HUES48 (cell line): Measurements from ENCODE around the gene CAMK1.
"Not testable (repeated sequence)": the region's sequence is repeated elsewhere in the genome, so short reads cannot be mapped to it uniquely, and the experiment has no call there.

Source experiments
- H3K27ac ChIP-seq: one replicate; pipeline ENCODE4 v1.7.0; 2013; ENCODE audit warnings: low read depth, low read length, inconsistent platforms
- H3K27me3 ChIP-seq: 2 replicates; pipeline ENCODE4 v1.6.1; 2013; ENCODE audit warnings: mild to moderate bottlenecking, low read length; ENCODE audit not compliant: control insufficient read depth, insufficient read depth
- H3K36me3 ChIP-seq: 2 replicates; pipeline ENCODE4 v1.6.1; 2013; ENCODE audit warnings: low read length; ENCODE audit not compliant: control insufficient read depth, insufficient read depth
- H3K4me1 ChIP-seq: 2 replicates; pipeline ENCODE4 v1.6.1; 2013; ENCODE audit warnings: mild to moderate bottlenecking, low read length; ENCODE audit not compliant: control insufficient read depth, insufficient read depth
- H3K4me3 ChIP-seq: 2 replicates; pipeline ENCODE4 v1.5.1; 2013; ENCODE audit warnings: mild to moderate bottlenecking, low read depth, low read length
- H3K9ac ChIP-seq: 2 replicates; pipeline ENCODE4 v1.6.1; 2013; ENCODE audit warnings: mild to moderate bottlenecking, low read depth, low read length, moderate library complexity
- H3K9me3 ChIP-seq: 2 replicates; pipeline ENCODE4 v1.6.1; 2013; ENCODE audit warnings: low read length; ENCODE audit not compliant: control insufficient read depth, insufficient read depth

Gene CAMK1

GRCh38 chr3:9781978-9782603 is 12.3 kb upstream of the CAMK1 start:
- Histone ChIP-seq H3K4me3 (no peak overlapping the region), H3K9ac (no peak overlapping the region), H3K27ac (no peak overlapping the region), H3K27me3 (no peaks in the 10 kb centered on the region), H3K4me1 (no peaks in the 10 kb centered on the region; the same call in 1 of the 2 replicates), H3K36me3 (peaks cover 64% of the 10 kb centered on the region), H3K9me3 (no peaks in the 10 kb centered on the region)

- Histone ChIP-seq H3K4me1 (no peaks in the 10 kb centered on the region; the same call in 1 of the 2 replicates), H3K27me3 (no peaks in the 10 kb centered on the region)
Measured at GRCh38 chr3:9781551-9781950, 11.8 kb upstream of the CAMK1 start.

GRCh38 chr3:9780910-9781309 is 11.2 kb upstream of the CAMK1 start:
- H3K9me3 ChIP-seq = no peaks in the 10 kb centered on the region
- no peak overlapping the region for H3K27ac ChIP-seq
- no peak overlapping the region for H3K4me3 ChIP-seq
- peaks cover 53% of the 10 kb centered on the region for H3K36me3 ChIP-seq
- H3K4me1 ChIP-seq = no peaks in the 10 kb centered on the region; the same call in 1 of the 2 replicates
- H3K27me3 ChIP-seq = no peaks in the 10 kb centered on the region
- no peak overlapping the region for H3K9ac ChIP-seq

More at GRCh38 chr3:9781551-9781950, 11.8 kb upstream of the CAMK1 start:
- H3K4me3 ChIP-seq = no peak overlapping the region
- no peak overlapping the region for H3K27ac ChIP-seq
- H3K9ac ChIP-seq = no peak overlapping the region
- H3K36me3 ChIP-seq = peaks cover 58% of the 10 kb centered on the region
- H3K9me3 ChIP-seq = no peaks in the 10 kb centered on the region

- H3K4me1 ChIP-seq = no peaks in the 10 kb centered on the region; the same call in 1 of the 2 replicates
- H3K27ac ChIP-seq = no peak overlapping the region
- H3K9me3 ChIP-seq = no peaks in the 10 kb centered on the region
- no peak overlapping the region for H3K9ac ChIP-seq
- peaks cover 49% of the 10 kb centered on the region for H3K36me3 ChIP-seq
- H3K4me3 ChIP-seq = no peak overlapping the region
- no peaks in the 10 kb centered on the region for H3K27me3 ChIP-seq
Measured at GRCh38 chr3:9780458-9780812, 10.7 kb upstream of the CAMK1 start.

- Histone ChIP-seq H3K9ac (no peak overlapping the region), H3K4me1 (no peaks in the 10 kb centered on the region; the same call in 1 of the 2 replicates), H3K36me3 (peaks cover 44% of the 10 kb centered on the region), H3K4me3 (no peak overlapping the region), H3K27ac (no peak overlapping the region), H3K9me3 (no peaks in the 10 kb centered on the region), H3K27me3 (no peaks in the 10 kb centered on the region)
Measured at GRCh38 chr3:9779721-9780457, 10.1 kb upstream of the CAMK1 start.

- H3K27ac ChIP-seq = no peak overlapping the region
- H3K9ac ChIP-seq = no peak overlapping the region
- H3K9me3 ChIP-seq = no peaks in the 10 kb centered on the region
- H3K4me1 ChIP-seq = no peaks in the 10 kb centered on the region; the same call in 1 of the 2 replicates
- no peaks in the 10 kb centered on the region for H3K27me3 ChIP-seq
- H3K36me3 ChIP-seq = peaks cover 36% of the 10 kb centered on the region
- no peak overlapping the region for H3K4me3 ChIP-seq
Measured at GRCh38 chr3:9779075-9779593, 9.4 kb upstream of the CAMK1 start.

- Histone ChIP-seq H3K9ac (no peak overlapping the region), H3K4me1 (no peaks in the 10 kb centered on the region; the same call in 1 of the 2 replicates)
Measured at GRCh38 chr3:9778143-9779074, 8.7 kb upstream of the CAMK1 start.

GRCh38 chr3:9777694-9778021 is 7.9 kb upstream of the CAMK1 start:
- H3K9me3 ChIP-seq = no peaks in the 10 kb centered on the region
- no peaks in the 10 kb centered on the region; the same call in 1 of the 2 replicates for H3K4me1 ChIP-seq
- peaks cover 23% of the 10 kb centered on the region for H3K36me3 ChIP-seq
- H3K9ac ChIP-seq = no peak overlapping the region
- no peak overlapping the region for H3K4me3 ChIP-seq
- peak overlapping the region; percentile 50 for H3K27ac ChIP-seq
- 0 out of 2 replicates have a peak, but pooled peaks cover under 1% of the 10 kb centered on the region for H3K27me3 ChIP-seq

More at GRCh38 chr3:9778143-9779074, 8.7 kb upstream of the CAMK1 start:
- no peaks in the 10 kb centered on the region for H3K27me3 ChIP-seq
- no peaks in the 10 kb centered on the region for H3K9me3 ChIP-seq
- no peak overlapping the region for H3K4me3 ChIP-seq
- peaks cover 30% of the 10 kb centered on the region for H3K36me3 ChIP-seq
- H3K27ac ChIP-seq = peak overlapping the region; percentile 50

GRCh38 chr3:9776896-9777693 is 7.3 kb upstream of the CAMK1 start:
- Histone ChIP-seq H3K27me3 (peaks cover 6% of the 10 kb centered on the region), H3K4me3 (no peak overlapping the region), H3K36me3 (peaks cover 17% of the 10 kb centered on the region; the same call in 1 of the 2 replicates), H3K27ac (no peak overlapping the region), H3K4me1 (no peaks in the 10 kb centered on the region; the same call in 1 of the 2 replicates), H3K9ac (no peak overlapping the region), H3K9me3 (no peaks in the 10 kb centered on the region)

GRCh38 chr3:9771007-9771406 is 1.3 kb upstream of the CAMK1 start:
- peaks cover 21% of the 10 kb centered on the region for H3K27me3 ChIP-seq
- not testable (repeated sequence) for H3K27ac ChIP-seq, H3K4me3 ChIP-seq, H3K36me3 ChIP-seq, H3K4me1 ChIP-seq, H3K9me3 ChIP-seq, H3K9ac ChIP-seq
